Esophagus mucosa (tissue), 1 donor: ENCODE results near the gene LTV1. TPM values are rescaled to one million over a fixed set of nuclear protein-coding genes. Genes with fewer than 3 reads are reported as not detected.

Source experiments
- ATAC-seq: fragments of 200-7000 bp; cut with Tn5 transposase; one replicate; pipeline ENCODE4 v1.9.1; 2020
- total RNA-seq: library from RNA; stranded (reverse); gene quantifications from one replicate; pipeline ENCODE4 v1.2.4, GENCODE V29; 2023
- donor health status: DM: yes; HTN: yes; CAD: no.

LTV1 gene
- total RNA-seq, 1 donor from 2014 or later, result 14.4 TPM

DNA sequence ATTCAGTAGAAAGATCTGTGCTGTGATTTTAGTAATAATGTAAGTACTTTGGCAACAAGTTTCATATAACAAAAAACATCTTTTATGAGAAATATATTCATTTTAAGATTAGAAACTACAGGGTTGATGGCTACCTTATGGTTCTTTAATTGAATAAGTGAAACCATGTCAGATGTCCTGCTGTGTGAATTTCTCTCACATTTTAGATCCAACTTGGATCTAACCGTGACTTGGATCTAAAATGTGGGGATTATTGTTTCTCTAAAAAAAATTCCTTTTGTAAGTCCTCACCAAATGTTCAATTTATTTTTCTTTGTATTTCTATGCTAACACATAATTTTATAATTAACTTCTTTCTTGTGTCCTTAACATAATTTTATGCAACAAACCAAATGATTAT, 51.5 kb downstream of the LTV1 start:
- ATAC-seq, result no peak

DNA sequence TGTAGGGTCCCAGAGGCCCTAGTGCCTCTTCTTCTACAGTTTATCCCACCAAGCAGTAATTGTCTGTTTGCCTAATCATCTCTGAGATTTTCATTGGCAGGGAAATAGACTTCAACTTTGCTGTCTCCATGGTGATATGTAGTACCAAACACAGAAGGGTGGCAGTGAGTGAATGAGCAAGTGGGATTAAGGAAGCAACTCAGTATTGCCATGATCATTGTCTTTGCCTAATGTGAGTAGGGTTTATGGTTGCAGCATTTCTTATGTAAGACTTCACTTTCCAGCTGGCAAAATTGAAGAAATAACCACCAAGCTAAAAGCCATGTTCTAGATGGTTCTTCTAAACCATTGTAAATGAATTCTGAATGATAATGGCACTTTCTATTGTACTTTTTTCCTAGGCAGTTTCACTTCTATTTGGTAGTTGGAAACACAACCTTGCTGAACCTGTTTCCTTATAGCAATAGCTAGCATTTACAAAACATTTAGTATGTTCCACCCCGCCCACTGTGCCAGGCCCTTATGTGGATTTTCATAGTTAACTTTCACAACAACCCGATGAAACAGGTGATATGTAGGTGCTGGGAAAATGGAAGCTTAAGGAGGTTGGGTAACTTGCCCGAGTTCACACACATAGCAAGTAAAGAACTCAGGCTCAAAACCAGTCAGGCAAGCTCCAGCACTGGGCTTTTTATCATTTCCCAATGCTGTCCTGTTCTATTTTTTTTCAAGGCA, 53.2 kb downstream of the LTV1 start:
- peak; percentile 98 for ATAC-seq

DNA sequence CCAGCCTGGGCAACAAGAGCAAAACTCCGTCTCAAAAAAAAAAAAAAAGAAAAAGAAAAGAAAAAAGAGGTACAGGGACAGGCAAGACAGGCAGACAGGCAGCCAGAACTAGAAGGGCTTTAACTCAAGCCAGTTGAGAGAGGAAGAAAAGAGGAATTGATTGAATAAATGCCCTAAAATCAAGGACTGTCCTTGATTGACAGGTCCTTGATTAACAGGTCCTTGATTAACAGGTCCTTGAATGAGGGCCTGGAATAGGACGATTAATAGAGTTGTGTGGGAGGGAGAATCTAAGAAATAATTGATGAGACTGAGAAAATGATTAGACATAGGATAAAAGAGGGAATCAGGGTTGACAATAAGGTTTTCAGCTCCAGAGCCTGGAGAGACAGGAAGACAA, 57.2 kb downstream of the LTV1 start:
- no peak for ATAC-seq

DNA sequence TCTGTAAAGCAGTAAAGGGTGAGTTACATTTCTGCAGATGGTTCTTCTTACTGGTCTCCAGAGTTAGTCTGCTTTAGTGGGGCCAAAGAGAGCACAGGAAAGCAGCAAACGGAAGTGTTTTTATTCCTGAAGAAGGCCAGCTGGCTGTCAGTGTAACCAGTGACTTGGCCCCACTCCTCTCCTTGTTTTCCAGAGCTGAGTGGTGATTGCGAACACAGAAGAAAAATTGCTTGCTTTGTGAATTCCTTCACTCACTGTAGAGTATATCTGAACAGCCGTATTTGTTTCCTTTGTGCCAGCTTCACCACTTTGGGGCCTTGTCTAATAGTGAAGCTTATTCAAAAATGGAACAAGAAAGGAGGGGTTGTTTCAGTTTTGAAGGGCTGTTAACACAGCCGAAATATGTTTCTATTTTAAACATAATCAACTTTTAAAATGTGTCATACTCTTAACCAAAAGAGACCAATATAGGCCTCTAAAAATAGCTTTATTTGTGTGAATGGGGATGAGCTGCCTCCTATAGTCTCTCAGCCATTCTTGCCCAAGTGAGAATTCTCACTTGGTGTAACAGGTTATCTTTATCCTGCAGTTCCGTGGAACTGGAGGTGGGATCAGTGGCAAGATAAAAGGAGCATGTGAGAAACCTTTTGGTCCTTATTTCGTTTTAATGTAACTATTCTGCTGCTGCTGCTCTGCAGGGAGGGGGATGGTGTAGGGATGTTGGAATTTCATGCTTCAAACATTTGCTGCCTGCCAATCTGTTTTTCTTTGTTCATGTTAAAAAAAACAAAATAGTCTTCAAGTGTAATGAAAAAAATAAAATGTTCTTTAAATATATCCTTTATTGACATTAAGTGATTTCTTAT, 59.0 kb downstream of the LTV1 start:
- ATAC-seq, result no peak

DNA sequence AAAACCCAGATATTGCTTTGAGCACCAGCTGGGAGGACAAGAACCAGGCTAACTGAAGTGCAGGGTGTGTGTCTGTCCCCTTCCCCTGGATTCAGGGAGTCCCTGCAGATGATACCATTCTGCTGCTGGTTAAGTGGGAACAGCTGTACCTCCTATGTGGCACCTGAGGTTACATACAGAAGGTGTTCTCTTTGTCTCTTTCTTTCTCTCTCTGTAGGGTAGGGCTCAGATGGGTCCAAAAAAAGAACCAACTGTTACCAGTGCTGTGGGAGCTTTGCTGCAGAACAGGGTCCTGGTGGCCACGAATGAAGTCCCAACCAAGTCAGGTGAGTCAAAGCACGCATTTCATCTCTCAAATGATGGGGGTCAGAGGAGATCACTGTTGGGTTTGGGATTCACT, 59.7 kb downstream of the LTV1 start:
- no peak for ATAC-seq

DNA sequence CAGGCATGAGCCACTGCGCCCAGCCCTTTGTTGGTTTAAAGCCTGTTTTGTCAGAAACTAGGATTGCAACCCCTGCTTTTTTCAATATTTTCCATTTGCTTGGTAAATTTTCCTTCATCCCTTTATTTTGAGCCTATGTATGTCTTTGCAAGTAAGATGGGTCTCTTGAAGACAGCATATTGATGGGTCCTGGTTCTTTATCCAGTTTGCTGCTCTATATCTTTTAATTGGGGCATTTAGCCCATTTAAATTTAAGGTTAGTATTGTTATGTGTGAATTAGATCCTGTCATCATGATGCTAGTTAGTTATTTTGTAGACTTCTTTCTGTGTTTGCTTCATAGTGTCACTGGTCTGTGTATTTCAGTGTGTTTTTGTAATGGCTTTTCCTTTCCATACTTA, 67.9 kb downstream of the LTV1 start:
- no peak for ATAC-seq

DNA sequence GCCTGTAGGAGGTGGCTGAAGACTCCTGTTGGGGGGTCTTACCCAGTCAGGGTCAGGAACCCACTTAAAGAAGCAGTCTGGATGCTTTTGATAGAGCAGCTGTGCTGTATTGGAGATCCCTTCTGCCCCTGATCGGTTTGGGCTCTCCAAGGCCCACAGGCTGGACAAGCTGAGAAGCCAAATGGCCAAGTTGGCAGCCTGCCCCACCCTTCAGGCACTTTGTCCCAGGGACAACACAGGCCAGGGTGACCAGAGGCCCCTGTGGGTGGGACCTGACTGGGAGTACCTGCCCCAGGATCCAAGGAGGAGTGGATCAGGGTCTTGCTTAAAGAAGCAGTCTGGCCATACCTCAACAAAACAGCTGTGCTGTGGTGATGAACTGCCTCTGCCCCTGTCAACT, 69.5 kb downstream of the LTV1 start:
- no peak for ATAC-seq

Other genes with a start within 250 kb of the LTV1 start
- 34.8 TPM for gene PHACTR2, start 165.4 kb upstream of the LTV1 start, total RNA-seq
- gene ZC2HC1B, start 21.1 kb downstream of the LTV1 start, total RNA-seq, result not detected
- 17.9 TPM for gene PLAGL1, start 164.9 kb downstream of the LTV1 start, total RNA-seq